Skin of body (tissue), 2 donors: ENCODE results near the gene AHRR. TPM values are rescaled to one million over a fixed set of nuclear protein-coding genes. Genes with fewer than 3 reads are reported as not detected.
"Not testable (repeated sequence)": the region's sequence is repeated elsewhere in the genome, so short reads cannot be mapped to it uniquely, and the experiment has no call there.

ENCODE experiments used
- DNase-seq: peaks from one replicate; lab custom pipeline; 2025; lab: John Stamatoyannopoulos, UW
- total RNA-seq: library from RNA; depleted of rRNA; stranded (reverse); fragments of >200 nt; gene quantifications from one replicate; pipeline ENCODE4 v1.2.3, GENCODE V29; 2014

AHRR gene
- total RNA-seq, 1 donor from 2014 or later: 11.9 TPM

GRCh38 chr5:305459-305858, 16.1 kb upstream of the AHRR start:
- no peak for DNase-seq

GRCh38 chr5:306011-306805, 15.3 kb upstream of the AHRR start:
- no peak for DNase-seq

- no peak for DNase-seq
Observed at GRCh38 chr5:307306-307705, 14.2 kb upstream of the AHRR start.

- DNase-seq: no peak
Observed at GRCh38 chr5:307794-308579, 13.5 kb upstream of the AHRR start.

- no peak for DNase-seq
Observed at GRCh38 chr5:308672-309271, 12.7 kb upstream of the AHRR start.

GRCh38 chr5:309831-310230, 11.7 kb upstream of the AHRR start:
- DNase-seq: not testable (repeated sequence)

GRCh38 chr5:310516-310915, 11.0 kb upstream of the AHRR start:
- DNase-seq: no peak

- no peak for DNase-seq
Observed at GRCh38 chr5:310941-311434, 10.5 kb upstream of the AHRR start.

- no peak for DNase-seq
Observed at GRCh38 chr5:311963-312362, 9.6 kb upstream of the AHRR start.

- DNase-seq: no peak
Observed at GRCh38 chr5:312845-313244, 8.7 kb upstream of the AHRR start.

GRCh38 chr5:313265-313664, 8.2 kb upstream of the AHRR start:
- DNase-seq: no peak

GRCh38 chr5:313806-314376, 7.6 kb upstream of the AHRR start:
- DNase-seq: no peak

GRCh38 chr5:314676-315487, 6.6 kb upstream of the AHRR start:
- no peak for DNase-seq

- no peak for DNase-seq
Observed at GRCh38 chr5:315488-316209, 5.9 kb upstream of the AHRR start.

- no peak for DNase-seq
Observed at GRCh38 chr5:316210-317085, 5.1 kb upstream of the AHRR start.

GRCh38 chr5:317086-317811, 4.3 kb upstream of the AHRR start:
- no peak for DNase-seq

GRCh38 chr5:318341-318897, 3.1 kb upstream of the AHRR start:
- DNase-seq: no peak

- no peak for DNase-seq
Observed at GRCh38 chr5:318931-319601, 2.4 kb upstream of the AHRR start.
